Forelimb muscle (tissue), 1 donor: ENCODE results near the gene FAM3D. TPM values are rescaled to one million over a fixed set of nuclear protein-coding genes. Genes with fewer than 3 reads are reported as not detected.
"Not testable (repeated sequence)": the region's sequence is repeated elsewhere in the genome, so short reads cannot be mapped to it uniquely, and the experiment has no call there.

ENCODE experiments used
- DNase-seq: peaks from one replicate; pipeline ENCODE4 v3.0.0-alpha.2; 2013; ENCODE audit warnings: low read depth
- polyA plus RNA-seq: library from polyadenylated mRNA; unstranded; fragments of 120-200 nt; gene quantifications from one replicate; pipeline ENCODE4 v1.2.1, GENCODE V29; 2013; ENCODE audit not compliant: insufficient read length

The FAM3D gene, protein sequence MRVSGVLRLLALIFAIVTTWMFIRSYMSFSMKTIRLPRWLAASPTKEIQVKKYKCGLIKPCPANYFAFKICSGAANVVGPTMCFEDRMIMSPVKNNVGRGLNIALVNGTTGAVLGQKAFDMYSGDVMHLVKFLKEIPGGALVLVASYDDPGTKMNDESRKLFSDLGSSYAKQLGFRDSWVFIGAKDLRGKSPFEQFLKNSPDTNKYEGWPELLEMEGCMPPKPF
- not detected for polyA plus RNA-seq

DNA sequence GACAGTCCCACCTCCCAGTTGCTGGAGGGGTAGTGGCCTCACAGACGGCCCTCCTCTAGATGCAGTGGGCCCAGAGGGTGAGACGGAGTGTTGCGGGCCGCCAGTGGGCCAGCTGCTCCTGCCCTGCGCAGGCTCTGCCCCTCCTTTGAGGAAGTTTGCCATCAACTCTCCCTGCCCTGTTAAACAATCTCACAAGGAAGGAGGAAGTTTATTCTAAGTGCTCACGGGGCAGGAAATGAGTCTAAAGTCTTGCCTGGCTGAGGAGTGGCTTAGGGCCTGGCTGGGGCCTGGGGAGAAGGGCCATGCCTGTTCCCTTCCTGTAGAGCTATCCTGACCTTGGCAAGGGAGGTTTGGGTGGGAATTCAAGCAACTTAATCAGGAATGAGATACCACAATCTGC lies at the start of gene FAM3D:
Gene FAM3D, minus strand, starts transcription at position 92 of the 400 bp plus-strand sequence. CDS start 11,211 bp downstream, outside the sequence.
- DNase-seq = no peak

DNA sequence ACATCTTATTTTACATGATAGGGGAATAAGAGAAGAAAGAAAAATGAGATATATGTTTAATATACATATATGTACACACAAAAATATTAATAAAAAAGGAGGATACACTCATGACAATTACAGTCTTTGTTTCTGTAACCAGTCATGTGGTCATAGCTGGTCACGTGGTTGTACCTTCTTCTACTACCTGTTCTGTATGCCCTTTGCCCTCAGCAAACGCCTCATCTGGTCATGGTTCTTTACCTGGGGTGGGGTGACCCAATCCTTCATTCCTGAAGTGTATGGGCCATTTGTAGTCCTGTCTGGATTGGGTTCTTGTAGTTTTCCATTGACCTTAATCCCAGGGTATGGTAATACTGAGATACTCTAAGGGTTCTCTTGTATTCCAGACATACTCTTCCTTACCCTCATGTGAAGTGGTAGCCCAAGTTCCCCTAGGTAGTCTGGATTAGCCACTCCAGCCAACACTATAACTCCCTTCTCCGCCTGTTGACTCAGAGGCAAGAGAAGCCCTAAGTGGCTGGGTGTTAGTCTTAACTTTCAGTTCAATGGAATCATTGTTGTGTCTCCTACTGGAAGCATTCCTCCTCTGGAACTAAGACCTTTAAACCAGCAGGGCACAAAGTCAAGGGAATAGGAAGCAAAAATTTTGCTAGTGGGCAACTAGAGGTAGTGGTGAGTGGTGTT lies 47.3 kb upstream of the FAM3D start:
- no peak for DNase-seq

DNA sequence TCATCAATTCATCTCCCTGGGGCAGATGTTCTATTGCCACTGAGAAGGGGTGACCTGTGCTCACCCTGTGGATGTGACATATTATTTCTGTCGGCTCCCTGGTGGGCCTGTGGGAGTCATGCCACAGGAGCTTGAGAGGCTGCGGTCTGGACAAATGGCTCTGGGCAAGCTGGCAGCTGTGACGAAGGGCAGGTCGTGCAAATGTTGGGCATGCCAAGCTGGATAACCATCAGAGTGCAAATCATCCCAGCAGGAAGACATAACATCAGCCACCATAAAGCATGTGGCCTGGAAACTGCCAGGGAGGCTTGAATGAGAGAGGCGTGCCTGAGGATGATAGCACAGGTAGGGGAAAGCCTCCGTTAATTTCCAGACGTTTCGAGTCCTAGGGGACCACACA lies 45.3 kb upstream of the FAM3D start:
- no peak for DNase-seq

DNA sequence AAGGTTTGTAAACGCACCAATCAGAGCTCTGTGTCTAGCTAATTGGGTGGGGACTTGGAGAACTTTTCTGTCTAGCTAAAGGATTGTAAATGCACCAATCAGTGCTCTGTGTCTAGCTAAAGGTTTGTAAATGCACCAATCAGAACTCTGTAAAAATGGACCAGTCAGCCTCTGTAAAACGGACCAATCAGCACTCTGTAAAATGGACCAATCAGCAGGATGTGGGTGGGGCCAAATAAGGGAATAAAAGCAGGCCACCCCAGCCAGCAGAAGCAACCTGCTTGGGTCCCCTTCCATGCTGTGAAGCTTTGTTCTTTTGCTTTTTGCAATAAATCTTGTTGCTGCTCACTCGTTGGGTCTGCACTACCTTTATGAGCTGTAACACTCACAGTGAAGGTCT lies 42.4 kb upstream of the FAM3D start:
- DNase-seq = not testable (repeated sequence)

DNA sequence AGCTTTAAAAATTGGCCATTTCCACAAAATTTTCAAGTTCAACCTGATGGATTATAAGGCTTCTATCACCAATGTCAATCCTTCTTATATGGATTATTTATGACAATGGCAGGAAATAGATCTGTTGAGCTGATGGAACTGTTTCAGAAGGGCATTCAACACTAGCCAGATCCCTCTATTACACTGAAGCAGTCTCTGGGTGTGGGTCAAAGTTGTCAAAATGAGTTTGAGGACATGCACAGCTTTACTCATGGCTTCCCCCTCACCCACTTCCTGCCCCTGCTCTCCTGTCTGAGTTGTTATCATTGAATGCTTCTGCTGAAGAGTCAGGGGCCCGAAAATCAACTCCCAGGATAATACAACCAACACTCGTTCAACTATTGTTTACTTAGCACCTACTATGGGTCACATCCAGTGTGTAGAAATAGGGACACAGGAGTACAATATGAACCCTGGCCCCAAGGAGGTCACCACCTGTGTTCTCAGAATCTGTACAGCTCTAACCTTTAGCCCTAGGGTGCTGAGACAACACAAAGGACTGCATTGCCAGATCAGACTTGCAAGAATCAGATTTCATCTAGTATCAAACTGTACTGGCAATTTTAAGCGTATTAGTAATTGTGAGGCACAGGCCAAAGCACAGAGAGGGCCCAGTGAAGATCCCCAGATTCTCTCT lies 41.7 kb upstream of the FAM3D start:
- no peak for DNase-seq

DNA sequence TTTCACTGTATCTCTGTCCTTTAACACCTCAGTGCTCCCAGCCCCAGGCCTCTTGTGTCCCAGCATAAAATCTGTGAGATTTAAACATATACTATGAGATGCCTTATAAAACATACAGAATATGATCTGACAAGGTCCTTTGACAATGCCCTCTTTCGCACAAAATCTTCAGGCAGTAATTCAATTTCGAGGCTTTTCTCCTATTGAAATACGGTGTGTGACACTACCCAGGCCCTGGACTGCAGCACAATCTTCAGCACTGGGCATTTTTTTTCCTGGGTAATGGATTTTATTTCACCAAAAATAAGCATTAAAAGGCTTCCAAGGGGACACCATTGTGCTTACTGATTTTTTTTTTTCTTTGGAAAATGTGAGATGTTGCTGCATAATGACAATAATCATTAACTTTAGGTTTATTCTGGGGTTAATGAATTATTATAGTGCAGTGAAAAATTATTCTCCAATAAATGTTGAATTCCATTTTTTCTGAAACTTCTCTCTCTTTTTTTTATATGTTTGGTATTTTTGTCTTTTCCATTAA lies 40.9 kb upstream of the FAM3D start:
- DNase-seq = no peak

DNA sequence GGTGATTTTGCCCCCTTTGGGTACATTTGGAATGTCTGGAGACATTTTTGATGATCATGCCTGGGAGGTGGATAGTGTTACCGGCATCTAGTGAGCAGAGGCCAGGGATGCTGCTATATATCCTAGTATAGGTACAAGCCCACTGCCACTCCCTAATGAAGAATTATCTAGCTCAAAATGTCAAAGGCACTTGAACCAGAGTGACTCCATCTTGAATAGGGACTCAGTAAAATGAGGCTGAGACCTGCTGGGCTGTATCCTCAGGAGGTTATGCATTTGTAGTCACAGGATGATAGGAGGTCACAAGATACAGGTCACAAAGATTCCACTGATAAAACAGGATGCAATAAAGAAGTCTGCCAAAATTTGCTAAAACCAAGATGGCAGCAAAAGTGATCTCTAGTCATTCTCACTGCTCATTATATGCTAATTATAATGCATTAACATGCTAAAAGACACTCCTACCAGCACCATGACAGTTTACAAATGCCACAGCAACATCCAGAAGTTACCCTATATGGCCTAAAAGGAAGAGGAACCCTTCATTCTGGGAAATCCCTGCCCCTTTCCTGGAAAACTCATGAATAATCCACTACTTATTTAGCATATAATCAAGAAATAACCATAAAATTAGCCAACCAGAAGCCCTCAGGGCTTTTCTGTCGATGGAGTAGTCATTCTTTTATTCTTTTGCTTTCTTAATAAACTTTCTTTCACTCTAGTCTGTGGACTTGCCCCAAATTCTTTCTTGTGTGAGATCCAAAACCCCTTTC lies 40.0 kb upstream of the FAM3D start:
- no peak for DNase-seq

DNA sequence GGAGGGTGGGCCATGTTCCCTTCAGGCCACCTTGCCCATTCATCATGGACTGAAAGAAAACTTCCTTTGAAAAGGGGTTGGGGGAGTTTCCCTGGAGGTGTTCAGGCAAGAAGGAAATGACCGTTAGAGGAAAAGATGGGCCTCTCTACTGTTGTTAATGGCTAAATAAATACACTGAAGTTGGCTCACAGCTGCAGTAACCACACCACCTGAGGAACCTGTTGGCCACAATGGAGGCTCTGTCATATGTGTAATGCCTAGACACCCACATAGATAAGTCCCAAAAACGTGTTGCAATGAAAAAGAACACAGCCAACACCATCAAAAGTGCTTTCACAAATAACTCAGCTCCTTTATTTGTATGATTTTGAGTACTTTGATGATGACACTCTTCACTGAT lies 38.2 kb upstream of the FAM3D start:
- DNase-seq = no peak

DNA sequence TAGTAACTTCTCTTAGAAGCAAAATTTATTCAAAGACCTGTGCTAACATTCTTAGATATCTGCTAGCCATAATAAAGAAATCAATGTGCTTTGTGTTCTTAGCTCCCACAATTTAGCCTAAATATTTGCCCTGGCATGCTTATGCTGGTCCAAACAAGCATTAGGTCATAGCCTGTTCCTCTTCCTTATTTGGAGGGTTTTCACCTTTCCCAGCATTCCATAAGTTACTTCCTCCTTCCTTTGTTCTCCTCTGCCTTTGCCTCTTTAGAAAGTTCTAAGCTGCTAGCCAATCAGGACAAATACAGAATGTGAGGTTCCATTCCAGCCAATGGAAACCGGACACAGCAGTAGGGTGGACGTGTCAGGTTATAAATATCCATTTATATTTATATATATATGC lies 37.7 kb upstream of the FAM3D start:
- not testable (repeated sequence) for DNase-seq

DNA sequence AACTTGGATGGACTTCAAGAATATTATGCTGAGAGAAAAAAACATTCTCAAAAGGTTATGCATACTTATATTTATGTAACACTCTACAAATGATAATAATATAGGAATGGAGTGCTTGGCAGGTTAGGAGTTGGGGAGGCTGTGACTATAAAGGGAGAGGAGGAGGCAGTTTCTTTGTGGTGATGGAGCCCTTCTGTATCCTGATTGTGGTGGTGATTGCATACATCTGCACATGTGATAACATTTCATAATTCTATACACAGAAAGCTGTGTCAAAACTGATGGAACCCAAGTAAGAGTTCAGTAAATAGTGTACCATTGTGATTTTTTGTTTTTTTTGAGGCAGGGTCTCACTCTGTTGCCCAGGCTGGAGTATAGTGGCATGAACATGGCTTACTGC lies 31.7 kb upstream of the FAM3D start:
- no peak for DNase-seq

DNA sequence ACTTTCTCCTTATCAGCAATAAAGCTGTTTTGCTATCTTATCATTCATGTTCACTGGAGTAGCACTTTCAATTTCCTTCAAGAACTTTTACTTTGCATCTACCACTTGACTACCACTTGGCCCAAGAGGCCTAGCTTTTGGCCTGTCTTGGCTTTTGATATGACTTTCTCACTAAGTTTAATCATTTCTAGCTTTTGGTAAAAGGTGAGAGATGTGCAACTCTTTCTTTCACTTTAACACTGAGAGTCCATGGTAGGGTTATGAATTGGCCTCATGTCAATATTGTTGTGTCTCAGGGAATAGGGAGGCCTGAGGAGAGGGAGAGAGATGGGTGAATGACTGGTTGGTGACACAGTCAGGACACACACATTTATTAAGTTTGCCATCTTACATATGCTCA lies 31.0 kb upstream of the FAM3D start:
- no peak for DNase-seq

DNA sequence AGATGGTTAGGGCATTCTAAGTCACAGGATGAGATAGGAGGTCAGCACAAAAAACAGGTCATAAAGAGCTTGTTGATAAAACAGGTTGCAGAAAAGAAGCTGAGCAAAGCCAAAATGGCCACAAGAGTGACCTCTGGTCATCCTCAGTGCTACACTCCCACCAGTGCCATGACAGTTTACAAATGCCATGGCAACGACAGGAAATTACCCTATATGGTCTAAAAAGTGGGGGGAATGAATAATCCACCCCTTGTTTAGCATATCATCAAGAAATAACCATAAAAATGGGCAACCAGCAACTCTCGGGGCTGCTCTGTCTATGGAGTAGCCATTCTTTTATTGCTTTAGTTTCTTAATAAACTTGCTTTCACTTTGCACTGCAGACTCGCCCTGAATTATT lies 30.2 kb upstream of the FAM3D start:
- DNase-seq = not testable (repeated sequence)

DNA sequence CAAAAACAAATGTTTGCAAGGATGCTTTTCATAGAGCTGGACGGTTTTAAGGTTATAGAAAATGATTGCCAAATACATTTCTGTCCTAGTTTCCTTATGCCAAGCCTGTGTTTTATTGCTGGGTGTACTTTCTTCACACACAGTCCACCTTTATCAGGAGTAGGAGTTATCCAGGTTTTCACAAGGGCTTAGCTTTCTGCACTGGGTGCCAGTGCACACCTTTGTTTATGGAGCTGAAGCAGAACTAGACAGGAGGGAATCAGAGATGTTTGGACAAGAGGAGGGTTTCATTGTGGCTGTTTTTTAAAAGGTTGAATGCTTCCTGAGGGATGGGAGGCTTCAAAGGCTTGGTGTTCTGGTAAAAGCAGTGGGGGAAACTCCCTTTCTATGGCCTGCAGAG lies 29.5 kb upstream of the FAM3D start:
- no peak for DNase-seq

DNA sequence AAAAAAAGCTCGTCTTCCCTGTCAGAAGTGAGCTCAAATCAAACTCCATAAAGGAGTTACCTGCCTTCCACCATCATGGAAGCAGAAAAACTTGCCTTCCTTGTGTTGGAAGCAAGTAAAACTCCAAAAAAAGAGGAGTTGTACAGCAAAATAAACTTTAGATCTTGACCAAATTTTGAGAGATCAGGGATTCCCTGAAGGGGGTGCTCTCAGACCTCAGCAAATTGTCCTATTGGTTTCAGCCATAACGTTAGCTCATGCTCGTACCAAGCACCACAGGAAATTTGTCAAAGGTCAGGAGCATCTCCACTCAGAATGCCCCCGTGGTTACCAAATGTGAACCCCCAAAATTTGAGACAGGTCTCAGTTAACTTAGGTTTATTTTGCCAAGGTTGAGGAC lies 28.7 kb upstream of the FAM3D start:
- DNase-seq = not testable (repeated sequence)

DNA sequence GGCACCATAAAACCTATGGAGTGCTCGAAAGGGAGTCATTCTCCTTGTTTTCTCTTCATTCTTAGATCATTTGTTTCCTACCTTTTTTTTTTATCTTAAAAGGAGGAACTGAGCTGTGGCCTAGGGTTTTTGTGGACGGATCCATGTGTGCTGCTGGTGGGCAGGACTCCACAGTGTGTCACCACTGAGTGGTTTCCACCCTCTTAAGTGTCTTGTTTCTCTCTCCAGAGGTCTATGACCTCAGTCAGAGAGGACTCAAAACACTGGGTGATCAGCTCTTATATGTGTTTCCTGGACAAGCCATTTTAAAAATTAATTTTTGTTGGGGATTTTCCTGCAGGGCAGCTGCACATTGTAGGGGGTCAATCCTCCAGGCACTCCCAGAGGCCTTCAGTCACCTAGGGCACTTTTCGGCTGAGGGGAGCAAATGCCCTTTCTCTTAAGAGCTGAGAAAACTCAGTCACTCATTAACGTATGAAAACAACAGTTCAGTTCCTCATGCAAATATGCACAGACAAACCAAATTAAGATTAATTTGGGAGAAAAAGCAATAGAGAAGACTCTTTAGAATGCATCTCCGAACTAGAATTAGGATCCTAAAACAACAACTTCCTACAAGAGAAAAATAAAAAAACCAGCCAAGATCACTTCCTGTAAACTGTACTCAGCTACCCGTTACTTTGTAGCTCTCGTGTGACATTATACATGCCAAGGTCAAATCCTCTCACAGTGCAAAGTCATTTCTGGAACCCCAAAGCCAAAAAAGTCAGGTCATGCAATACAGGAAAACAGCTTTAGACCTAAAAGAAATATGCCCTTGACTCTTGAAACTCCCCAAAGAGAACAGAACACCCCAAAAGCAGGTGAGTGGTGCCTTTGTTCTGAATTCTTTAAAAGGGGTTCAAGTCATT lies 27.6 kb upstream of the FAM3D start:
- no peak for DNase-seq

DNA sequence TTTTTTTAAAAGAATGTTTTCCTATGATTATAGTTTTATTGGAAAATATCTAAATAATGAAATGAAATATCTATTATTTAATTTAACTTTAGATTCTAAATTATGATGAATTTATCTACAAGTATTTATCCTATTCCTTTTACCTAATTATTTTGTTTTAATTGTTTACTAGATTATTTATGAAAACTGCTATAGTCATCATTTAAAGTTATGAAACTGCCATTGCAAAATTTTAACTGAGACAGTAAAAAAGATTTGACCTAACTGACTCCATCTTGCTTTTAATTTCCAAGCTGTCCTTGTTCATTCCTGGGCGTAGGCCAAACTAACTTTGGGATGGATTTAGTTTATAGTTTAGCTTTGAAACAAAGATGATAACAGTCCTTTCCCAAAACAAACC lies 25.9 kb upstream of the FAM3D start:
- DNase-seq = no peak

DNA sequence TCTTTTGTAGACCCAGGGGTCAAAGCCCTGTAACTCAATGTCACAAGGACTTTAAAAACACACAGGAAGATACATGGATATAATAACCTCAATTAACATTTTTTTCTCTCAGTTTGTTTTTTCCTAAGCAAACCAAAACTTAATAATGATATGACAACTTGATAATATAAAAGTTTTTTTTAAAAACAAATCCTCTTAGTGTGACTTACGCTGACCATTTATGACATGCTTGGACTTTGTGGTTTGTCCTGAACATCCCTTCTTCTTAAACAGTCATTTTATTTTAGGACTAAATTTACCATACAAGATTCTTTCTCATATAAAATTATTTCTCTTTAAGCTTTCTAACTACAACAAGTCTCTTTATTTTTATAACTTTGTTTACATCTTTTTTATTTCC lies 25.4 kb upstream of the FAM3D start:
- DNase-seq = no peak

DNA sequence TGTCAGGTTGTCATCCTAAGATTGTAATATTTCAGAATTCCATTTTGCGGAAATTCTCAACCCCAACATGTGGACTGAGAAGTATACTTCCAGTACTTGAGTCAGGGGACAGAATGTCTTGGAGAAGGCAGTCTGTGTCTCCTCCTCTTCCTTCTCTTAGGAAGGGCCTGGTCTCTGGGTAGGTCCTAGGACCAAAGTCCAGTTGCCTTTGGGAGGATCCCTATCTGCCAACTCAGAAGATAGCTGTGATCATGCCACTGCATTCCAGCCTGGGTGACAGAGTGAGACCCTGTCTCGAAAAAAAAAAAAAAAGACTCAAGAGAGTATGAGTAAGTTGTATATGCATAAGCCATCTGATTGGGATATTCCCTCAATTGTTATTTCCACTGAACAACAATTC lies 23.9 kb upstream of the FAM3D start:
- DNase-seq = no peak

DNA sequence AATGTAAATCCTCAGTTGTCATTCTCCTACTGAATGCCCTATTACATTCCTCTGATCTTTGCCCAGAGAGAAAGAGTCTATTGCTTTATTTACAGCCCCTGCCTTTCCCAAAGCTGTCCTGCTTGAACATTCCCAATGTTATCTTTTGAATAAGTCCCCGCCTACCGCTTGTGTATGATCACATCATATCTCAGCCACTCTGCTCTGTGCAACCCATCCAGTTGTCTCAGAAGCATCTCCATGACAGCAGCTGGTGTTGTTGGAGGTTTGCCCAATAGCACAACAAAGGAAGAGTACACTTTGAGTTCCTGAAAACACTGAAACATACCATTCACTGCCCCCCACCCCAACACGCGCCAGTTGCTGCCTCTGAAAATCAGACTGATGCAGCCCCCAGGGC lies 22.0 kb upstream of the FAM3D start:
- no peak for DNase-seq

DNA sequence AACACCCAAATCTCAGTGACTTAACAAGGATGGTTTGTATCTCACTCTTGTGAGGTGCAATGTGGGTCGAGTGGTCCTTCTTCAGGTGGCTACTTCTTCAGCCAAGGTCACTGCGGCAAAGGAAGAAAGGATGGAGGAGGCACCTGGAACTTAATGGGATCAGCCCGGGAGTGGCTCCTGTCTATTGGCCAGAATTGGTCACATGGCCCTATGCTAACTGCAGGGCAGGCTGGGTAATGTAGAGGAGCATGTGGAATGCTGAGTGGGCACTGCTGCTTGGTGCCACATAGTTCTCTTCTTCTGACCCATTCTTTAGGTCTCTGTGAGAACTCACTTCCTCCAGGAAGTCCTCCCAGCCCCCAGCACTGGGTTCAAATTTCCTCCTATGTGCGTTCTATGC lies 20.3 kb upstream of the FAM3D start:
- DNase-seq = no peak

DNA sequence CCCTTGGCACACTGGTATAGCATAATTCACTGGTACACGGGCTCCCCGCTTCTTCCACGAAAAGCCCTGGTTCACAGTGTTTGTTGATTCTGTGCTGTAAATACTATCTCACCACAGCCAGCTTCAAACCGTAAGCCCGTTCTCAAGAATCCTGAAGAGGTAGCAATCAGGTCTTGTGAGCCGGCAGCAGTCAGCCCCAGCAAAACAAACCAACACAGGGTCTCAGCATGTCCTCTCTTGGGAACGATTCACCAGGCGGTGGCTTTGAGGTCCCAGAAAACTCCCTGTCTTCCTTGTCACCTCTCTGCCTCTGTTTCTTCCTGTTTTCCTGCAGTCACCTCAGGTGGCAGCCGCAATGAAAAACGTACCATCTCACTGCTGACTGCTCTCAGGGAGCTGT lies 19.1 kb upstream of the FAM3D start:
- no peak for DNase-seq
